Measurements from ENCODE around the gene AADAC. TPM values are rescaled to one million over a fixed set of nuclear protein-coding genes. Genes with fewer than 3 reads are reported as not detected.

Gene AADAC
- polyA plus RNA-seq, 1 experiment, result not detected

DNA sequence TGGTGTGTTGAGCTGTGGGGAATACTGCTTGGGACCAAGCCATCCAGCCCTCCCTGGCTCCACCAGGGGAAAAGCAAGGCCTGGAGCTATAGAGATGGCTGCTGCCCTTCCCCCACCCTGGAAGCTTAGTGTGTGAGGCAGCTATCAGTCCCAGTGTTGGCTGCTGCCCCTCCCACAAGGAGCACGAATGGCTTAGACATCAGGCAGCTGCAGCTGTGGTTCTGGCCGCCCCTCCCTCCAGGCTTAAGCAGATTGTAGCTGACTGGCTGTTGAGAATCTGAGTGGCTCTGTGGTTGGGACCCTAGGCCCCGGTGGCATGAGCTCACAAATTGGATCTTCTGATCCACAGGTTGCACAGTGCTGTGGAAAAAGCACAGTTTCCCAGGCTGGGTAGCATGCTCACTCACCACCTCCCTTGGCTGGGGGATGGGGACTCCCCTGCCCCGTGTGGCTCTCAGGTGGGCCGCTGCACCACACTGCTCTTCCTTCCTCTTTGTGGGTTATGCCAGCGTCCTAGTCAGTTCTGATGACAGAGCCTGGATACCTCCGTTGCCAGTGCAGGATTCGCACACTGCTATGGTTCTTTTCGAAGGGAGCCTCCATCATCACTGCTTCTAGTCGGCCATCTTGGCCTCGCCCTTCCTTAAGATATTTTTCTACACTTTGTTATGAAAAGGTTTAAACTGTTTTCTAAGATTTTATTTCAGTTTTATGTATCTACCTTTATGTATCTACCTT lies 38.3 kb downstream of the AADAC start:
- ChIA-PET POLR2A (no interaction called here), CTCF (no interaction called here)
- DNase-seq (ENCODE audit: low read depth), result no peak

DNA sequence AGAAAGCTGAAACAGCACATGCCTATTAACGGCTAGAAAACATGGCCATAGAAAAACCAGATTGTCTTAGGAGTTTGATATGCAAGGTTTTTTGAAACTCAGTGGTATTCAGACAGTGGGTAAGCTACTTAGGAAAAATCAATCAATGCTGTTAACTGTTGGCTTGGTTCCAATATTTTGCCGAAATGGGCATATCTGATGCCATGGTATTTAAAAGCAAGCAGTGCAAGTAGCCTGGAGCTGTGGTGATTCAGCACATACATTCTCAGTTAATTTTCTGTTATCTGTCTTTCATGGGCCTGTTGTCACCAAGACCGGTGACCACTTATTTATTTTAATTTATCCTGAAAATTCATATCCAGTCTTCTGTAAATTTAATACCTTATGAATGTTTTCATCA lies 42.2 kb downstream of the AADAC start:
- POLR2A ChIA-PET, result no interaction called here

More for the DNA sequence above, 38.3 kb downstream of the AADAC start:
- TF ChIP-seq, protein P1, sequence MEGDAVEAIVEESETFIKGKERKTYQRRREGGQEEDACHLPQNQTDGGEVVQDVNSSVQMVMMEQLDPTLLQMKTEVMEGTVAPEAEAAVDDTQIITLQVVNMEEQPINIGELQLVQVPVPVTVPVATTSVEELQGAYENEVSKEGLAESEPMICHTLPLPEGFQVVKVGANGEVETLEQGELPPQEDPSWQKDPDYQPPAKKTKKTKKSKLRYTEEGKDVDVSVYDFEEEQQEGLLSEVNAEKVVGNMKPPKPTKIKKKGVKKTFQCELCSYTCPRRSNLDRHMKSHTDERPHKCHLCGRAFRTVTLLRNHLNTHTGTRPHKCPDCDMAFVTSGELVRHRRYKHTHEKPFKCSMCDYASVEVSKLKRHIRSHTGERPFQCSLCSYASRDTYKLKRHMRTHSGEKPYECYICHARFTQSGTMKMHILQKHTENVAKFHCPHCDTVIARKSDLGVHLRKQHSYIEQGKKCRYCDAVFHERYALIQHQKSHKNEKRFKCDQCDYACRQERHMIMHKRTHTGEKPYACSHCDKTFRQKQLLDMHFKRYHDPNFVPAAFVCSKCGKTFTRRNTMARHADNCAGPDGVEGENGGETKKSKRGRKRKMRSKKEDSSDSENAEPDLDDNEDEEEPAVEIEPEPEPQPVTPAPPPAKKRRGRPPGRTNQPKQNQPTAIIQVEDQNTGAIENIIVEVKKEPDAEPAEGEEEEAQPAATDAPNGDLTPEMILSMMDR (IDR thresholded peaks at IDR 0.05; ENCODE audit: insufficient read depth, low read depth, low read length), result no peak
- H3K4me3 ChIP-seq (ENCODE audit: low read depth, low read length), result no peak overlapping the region
- no peaks in the 10 kb centered on the region for H3K36me3 ChIP-seq (ENCODE audit: control insufficient read depth, insufficient read depth, low read length)
- H3K27me3 ChIP-seq (ENCODE audit: control insufficient read depth, insufficient read depth, low read length), result no peaks in the 10 kb centered on the region

DNA sequence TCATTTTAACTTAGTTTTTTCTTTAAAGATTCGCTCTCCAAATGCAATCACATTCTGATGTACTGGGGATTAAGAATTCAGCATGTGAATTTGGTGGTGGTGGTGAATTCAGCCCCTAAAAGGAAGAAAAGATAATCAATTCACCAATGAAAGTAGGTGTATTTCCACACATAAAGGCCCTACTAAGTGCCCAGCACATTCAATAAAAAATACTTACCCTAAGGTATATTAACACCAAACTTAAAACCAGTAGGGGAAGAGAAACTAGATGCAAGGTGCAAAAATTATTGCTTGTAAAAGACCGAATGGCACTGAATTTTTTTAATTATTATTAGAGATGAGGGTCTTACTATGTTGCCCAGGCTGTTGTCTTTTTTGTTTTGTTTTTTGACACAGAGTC lies 42.7 kb downstream of the AADAC start:
- Histone ChIP-seq H3K27me3 (ENCODE audit: control insufficient read depth, insufficient read depth, low read length) (no peaks in the 10 kb centered on the region), H3K36me3 (ENCODE audit: control insufficient read depth, insufficient read depth, low read length) (no peaks in the 10 kb centered on the region), H3K4me3 (ENCODE audit: low read depth, low read length) (no peak overlapping the region)
- TF ChIP-seq, protein P1 (IDR thresholded peaks at IDR 0.05; ENCODE audit: insufficient read depth, low read depth, low read length), result no peak
- DNase-seq (ENCODE audit: low read depth), result no peak
- ChIA-PET CTCF (no interaction called here), POLR2A (no interaction called here)

More for the DNA sequence above, 42.2 kb downstream of the AADAC start:
- TF ChIP-seq, protein P1 (IDR thresholded peaks at IDR 0.05; ENCODE audit: insufficient read depth, low read depth, low read length), result no peak
- Histone ChIP-seq H3K4me3 (ENCODE audit: low read depth, low read length) (no peak overlapping the region), H3K27me3 (ENCODE audit: control insufficient read depth, insufficient read depth, low read length) (no peaks in the 10 kb centered on the region), H3K36me3 (ENCODE audit: control insufficient read depth, insufficient read depth, low read length) (no peaks in the 10 kb centered on the region)
- CTCF ChIA-PET, result interaction anchor here (1.2 kb wide), 1 partner anchor 64 kb away, joined by 3 read pairs; no protein-coding TSS in a partner anchor
- no peak for DNase-seq (ENCODE audit: low read depth)

DNA sequence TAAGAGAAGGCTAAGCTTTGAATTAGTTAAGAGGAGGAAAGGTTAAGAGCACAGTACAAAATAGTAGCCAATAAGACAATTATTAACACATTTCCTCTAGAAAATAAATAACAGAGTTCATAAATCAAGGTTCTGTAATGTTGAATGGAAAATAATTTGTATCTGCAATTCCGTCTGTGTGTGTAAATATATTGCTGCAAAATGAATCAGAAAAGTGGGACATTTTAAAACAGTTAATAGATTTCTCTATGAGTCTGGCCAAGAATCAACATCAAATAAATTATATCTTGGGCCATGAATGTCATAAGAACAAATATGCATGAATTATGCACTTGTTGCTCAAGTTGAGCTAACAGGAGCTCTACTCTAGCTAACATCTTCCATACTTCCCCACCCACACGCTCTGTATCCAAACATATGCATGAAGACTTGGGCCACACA lies 45.3 kb downstream of the AADAC start:
- CTCF ChIA-PET, result interaction anchor here (1.0 kb wide), 1 partner anchor 420 kb away, joined by 3 read pairs; no protein-coding TSS in a partner anchor
- POLR2A ChIA-PET, result no interaction called here
- no peaks in the 10 kb centered on the region for H3K27me3 ChIP-seq (ENCODE audit: control insufficient read depth, insufficient read depth, low read length)
- TF ChIP-seq, protein P1 (IDR thresholded peaks at IDR 0.05; ENCODE audit: insufficient read depth, low read depth, low read length), result no peak
- H3K4me3 ChIP-seq (ENCODE audit: low read depth, low read length), result no peak overlapping the region
- no peaks in the 10 kb centered on the region for H3K36me3 ChIP-seq (ENCODE audit: control insufficient read depth, insufficient read depth, low read length)
- no peak for DNase-seq (ENCODE audit: low read depth)

DNA sequence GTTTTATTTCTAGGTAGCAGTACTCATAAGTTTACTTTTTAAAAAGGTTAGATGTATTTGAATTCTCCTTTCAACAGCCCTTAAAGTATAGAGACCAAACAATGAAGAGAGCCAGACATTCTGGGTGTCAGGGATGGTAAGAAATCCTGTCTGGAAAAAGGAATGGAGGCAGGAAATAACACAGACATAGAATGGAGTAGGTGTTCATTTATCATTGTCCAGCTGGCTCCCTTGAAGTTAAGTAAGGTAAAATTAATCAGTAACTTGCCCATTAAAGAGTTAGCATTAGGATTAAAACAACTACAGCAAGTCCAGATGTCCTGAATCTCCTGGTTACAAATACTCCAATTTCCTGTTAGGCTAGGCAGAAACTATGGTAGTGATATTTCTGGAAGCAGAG lies 46.0 kb downstream of the AADAC start:
- TF ChIP-seq, protein P1 (IDR thresholded peaks at IDR 0.05; ENCODE audit: insufficient read depth, low read depth, low read length), result no peak
- H3K27me3 ChIP-seq (ENCODE audit: control insufficient read depth, insufficient read depth, low read length), result no peaks in the 10 kb centered on the region
- no peak overlapping the region for H3K4me3 ChIP-seq (ENCODE audit: low read depth, low read length)
- POLR2A ChIA-PET, result interaction anchor here (0.6 kb wide), 1 partner anchor 10 kb away, joined by 3 read pairs; no protein-coding TSS in a partner anchor
- H3K36me3 ChIP-seq (ENCODE audit: control insufficient read depth, insufficient read depth, low read length), result no peaks in the 10 kb centered on the region
- CTCF ChIA-PET, result interaction anchor here (1.0 to 1.4 kb wide), 3 partner anchors 20 to 421 kb away, joined by 3 to 9 read pairs (median 3); no protein-coding TSS in a partner anchor
- no peak for DNase-seq (ENCODE audit: low read depth)

Measured in BJ (cell line).